Natural killer cell treated with Interleukin-12 subunit alpha and Interleukin-12 subunit beta and Interleukin-15 and Interleukin-18, amount 100 ng/mL, for 72 hours (primary cell): ENCODE data around the gene FAM3D. TPM values are rescaled to one million over a fixed set of nuclear protein-coding genes. Genes with fewer than 3 reads are reported as not detected.
"Not testable (repeated sequence)": the region's sequence is repeated elsewhere in the genome, so short reads cannot be mapped to it uniquely, and the experiment has no call there.

ENCODE experiments used
- ATAC-seq, 2 donors: fragments of 150-1000 bp; cut with Tn5 transposase in 1 of 2; sonication (Bioruptor Pico), chemical (Tn5 transposase) in 1 of 2; 2 replicates each; pipeline ENCODE4 v1.10.0; 2021
- DNase-seq: peaks from one replicate; pipeline ENCODE4 v3.0.0; 2022; ENCODE audit warnings: low spot score
- H3K27ac Mint-ChIP-seq, 2 donors: 1 replicate in 1 of 2; 2 replicates in 1 of 2; pipeline ENCODE4 v1.8.0; 2022; ENCODE audit warnings: mixed read lengths in 2 of 2, mild to moderate bottlenecking in 1 of 2, moderate library complexity in 1 of 2
- H3K27me3 Mint-ChIP-seq, 2 donors: 1 replicate in 1 of 2; 2 replicates in 1 of 2; pipeline ENCODE4 v1.8.0; 2022; ENCODE audit warnings: mixed read lengths in 2 of 2
- H3K36me3 Mint-ChIP-seq: one replicate; pipeline ENCODE4 v1.8.0; 2022; ENCODE audit warnings: mixed read lengths
- H3K4me1 Mint-ChIP-seq, 2 donors: 1 replicate in 1 of 2; 2 replicates in 1 of 2; pipeline ENCODE4 v1.8.0; 2022; ENCODE audit warnings: low read depth in 2 of 2, mixed read lengths in 2 of 2, mild to moderate bottlenecking in 1 of 2
- H3K4me3 Mint-ChIP-seq: one replicate; pipeline ENCODE4 v1.8.0; 2022; ENCODE audit warnings: mixed read lengths
- H3K9me3 Mint-ChIP-seq: 2 replicates; pipeline ENCODE4 v1.8.0; 2022; ENCODE audit warnings: mixed read lengths
- total RNA-seq, 2 donors: library from RNA; stranded (reverse); gene quantifications; one replicate each; pipeline ENCODE4 v1.2.3, GENCODE V29; 2022

FAM3D gene
- total RNA-seq, 2 donors from 2014 or later, result not detected

DNA sequence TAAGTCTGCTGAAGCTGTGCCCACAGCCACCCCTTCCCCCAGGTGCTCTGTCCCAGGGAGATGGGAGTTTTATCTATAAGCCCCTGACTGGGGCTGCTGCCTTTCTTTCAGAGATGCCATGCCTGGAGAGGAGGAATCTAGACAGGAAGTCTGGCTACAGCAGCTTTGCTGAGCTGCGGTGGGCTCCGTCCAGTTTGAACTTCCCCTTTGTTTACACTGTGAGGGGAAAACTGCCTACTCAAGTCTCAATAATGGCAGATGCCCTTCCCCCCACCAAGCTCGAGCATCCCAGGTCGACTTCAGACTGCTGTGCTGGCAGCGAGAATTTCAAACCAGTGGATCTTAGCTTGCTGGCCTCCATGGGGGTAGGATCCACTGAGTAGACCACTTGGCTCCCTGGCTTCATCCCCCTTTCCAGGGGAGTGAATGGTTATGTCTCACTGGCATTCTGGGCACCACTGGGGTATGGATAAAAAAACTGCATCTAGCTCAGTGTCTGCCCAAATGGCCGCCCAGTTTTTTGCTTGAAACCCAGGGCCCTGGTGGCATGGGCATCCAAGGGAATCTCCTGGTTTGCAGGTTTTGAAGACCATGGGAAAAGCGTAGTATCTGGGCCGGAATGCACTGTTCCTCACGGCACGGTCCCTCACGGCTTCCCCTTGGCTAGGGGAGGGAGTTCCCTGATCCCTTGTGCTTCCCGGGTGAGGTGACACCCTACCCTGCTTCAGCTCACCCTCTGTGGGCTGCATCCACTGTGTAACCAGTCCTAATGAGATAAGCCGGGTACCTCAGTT lies 11.8 kb upstream of the FAM3D start:
- H3K27me3 Mint-ChIP-seq, result peaks cover 11 to 27% of the 10 kb centered on the region in 2 donors
- not testable (repeated sequence) for H3K4me3 Mint-ChIP-seq, DNase-seq, H3K4me1 Mint-ChIP-seq, H3K36me3 Mint-ChIP-seq, ATAC-seq, H3K9me3 Mint-ChIP-seq, H3K27ac Mint-ChIP-seq

DNA sequence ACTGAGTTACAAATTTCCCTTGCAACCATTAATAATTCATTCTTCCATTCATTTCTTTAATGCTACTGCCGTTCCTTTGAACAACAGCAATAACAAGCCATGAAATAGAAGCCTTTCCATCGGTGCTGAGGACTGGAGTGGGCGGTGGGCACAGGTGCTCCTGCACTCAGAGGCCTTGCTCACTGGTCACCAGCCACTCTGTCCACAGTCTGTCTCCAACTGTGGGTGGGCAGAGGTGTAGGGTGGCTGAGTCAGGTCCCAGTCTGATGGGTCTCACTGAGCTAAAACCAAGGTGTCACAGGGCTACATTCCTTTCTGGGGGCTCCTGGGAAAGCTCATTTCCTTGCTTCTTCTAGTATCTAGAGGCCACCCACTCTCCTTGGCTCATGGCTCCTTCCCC lies 6.3 kb upstream of the FAM3D start:
- no peak overlapping the region for H3K4me3 Mint-ChIP-seq
- DNase-seq, result no peak
- no peaks in the 10 kb centered on the region for H3K9me3 Mint-ChIP-seq
- peaks cover 0 to 2% of the 10 kb centered on the region in 2 donors for H3K4me1 Mint-ChIP-seq
- peaks cover 11 to 22% of the 10 kb centered on the region in 2 donors for H3K27me3 Mint-ChIP-seq
- no peak overlapping the region for H3K27ac Mint-ChIP-seq
- no peaks in the 10 kb centered on the region for H3K36me3 Mint-ChIP-seq
- no peak for ATAC-seq

DNA sequence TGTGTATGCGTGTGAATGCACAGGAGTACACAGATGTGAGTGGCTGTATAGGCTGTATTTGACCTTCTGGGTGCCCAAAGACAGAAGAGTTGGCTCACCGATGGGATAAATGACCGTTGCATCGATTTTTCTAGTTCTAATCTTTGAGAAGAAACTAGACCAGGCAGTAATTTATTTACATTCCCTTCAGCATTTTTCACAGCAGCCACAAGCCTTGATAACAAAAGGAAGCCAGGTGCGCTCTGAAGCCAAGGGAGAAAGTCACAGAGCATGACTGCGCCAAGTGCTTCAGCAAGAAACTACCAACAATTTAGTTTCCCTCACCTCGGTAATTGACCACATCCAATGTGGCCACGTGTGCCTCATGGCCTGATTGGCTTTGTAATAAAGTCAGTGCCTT lies 5.9 kb upstream of the FAM3D start:
- DNase-seq (no peak), ATAC-seq (no peak)
- peaks cover 8 to 19% of the 10 kb centered on the region in 2 donors for H3K27me3 Mint-ChIP-seq
- no peak overlapping the region for H3K4me3 Mint-ChIP-seq
- peaks cover 0 to 2% of the 10 kb centered on the region in 2 donors for H3K4me1 Mint-ChIP-seq
- H3K27ac Mint-ChIP-seq, result no peak overlapping the region
- H3K36me3 Mint-ChIP-seq, result no peaks in the 10 kb centered on the region
- H3K9me3 Mint-ChIP-seq, result no peaks in the 10 kb centered on the region

DNA sequence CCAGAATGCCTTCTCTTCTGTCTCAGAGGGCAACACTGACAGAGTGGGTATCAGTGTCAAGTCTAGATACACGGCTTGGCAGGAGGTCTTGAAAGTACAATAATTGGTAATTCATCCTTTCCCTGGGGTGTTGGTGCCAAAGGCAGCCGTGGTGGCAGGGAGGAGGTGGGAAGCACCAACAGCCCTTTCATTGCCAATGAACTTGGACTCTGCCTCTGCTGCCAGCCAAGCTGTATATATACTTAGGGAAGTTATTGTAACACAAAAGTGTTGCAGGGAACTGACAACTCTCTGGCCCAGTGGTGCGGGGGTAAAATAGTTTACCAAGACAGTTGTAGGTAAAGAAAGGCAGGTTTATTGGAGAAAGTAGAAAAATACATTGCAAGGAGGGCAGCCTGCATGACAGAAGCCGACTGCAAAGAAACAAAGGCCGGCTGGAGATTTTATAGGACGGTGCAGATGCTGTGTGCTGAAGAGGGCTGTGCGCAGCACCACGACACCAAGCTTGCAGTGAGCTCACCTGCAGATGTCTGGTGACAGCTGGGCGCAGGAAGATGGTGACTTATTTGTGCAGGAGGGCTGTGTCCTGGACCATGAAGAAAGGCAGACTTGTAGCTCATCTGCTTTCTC lies 4.0 kb upstream of the FAM3D start:
- Mint-ChIP-seq H3K36me3 (no peaks in the 10 kb centered on the region), H3K4me1 (peaks cover 0 to 2% of the 10 kb centered on the region in 2 donors), H3K27ac (no peak overlapping the region), H3K4me3 (no peak overlapping the region), H3K27me3 (peaks cover 3 to 7% of the 10 kb centered on the region in 2 donors), H3K9me3 (no peaks in the 10 kb centered on the region)
- DNase-seq (peak; percentile 37), ATAC-seq (no peak)

DNA sequence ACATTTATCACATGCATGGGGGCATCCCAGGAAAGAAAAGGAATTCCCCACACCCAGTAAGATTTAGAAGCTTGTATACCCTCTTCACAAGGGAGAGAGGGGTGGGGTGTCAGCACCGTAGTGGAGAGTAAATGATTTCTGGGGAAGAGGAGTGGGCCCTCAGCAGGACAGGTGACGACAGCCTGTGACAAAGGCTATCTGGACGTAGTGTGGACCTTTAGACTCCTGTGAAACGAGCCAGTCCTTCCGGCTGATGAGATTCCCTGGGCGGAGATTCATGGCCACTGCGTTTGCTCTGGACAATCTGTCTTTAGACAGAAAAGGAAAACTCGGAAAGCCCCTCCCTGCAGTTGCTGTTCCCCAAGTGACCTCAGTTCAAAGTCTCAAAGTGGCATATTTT lies 1.7 kb upstream of the FAM3D start:
- DNase-seq (peak; percentile 18), ATAC-seq (no peak)
- Mint-ChIP-seq H3K9me3 (no peaks in the 10 kb centered on the region), H3K4me3 (no peak overlapping the region), H3K36me3 (no peaks in the 10 kb centered on the region), H3K27me3 (peaks cover 9 to 12% of the 10 kb centered on the region in 2 donors), H3K4me1 (no peaks in the 10 kb centered on the region), H3K27ac (no peak overlapping the region)

DNA sequence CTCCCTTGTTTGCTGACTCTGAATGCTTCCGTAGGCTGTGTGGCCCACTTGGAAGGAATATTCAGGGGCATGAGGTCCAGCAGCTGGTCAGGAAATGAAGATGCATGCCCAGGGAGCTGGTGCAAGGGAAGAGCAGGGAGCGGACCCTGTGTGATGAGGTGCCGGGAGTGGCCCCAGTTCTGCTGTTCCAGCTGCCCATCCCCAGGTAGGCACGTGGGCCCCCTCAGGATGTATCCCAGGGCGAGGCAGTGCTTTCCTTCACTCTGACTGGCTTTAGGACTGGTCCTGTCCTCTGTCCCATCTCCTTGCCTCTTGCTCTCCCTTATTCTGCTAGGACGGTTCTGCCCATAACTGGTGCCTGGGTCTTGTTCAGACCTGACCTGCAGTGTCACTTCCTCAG lies 1.1 kb upstream of the FAM3D start:
- Mint-ChIP-seq H3K36me3 (no peaks in the 10 kb centered on the region), H3K27ac (no peak overlapping the region), H3K27me3 (peaks cover 9 to 12% of the 10 kb centered on the region in 2 donors), H3K9me3 (no peaks in the 10 kb centered on the region), H3K4me1 (no peaks in the 10 kb centered on the region), H3K4me3 (no peak overlapping the region)
- ATAC-seq (no peak), DNase-seq (peak; percentile 51)

DNA sequence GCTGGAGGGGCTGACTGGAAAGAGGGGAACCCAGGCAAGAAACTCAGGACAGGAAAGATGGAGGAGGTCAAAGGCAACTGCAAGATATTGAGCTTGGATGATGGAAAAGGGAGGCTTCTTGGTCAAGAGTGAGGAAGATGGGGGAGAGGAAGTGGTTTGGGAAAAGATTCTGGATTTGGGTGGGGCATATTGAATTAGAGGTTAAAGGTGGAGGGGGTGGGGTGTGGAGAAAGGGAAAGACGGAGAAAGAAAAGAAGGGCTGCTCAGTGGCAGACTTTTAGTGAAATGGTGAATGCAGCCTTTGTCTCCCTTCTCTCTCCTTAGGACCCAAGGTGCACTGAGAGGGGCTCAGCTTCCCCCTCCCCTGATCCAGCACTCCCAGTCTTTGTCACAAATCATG lies 655 bp upstream of the FAM3D start:
- peaks cover 9 to 12% of the 10 kb centered on the region in 2 donors for H3K27me3 Mint-ChIP-seq

DNA sequence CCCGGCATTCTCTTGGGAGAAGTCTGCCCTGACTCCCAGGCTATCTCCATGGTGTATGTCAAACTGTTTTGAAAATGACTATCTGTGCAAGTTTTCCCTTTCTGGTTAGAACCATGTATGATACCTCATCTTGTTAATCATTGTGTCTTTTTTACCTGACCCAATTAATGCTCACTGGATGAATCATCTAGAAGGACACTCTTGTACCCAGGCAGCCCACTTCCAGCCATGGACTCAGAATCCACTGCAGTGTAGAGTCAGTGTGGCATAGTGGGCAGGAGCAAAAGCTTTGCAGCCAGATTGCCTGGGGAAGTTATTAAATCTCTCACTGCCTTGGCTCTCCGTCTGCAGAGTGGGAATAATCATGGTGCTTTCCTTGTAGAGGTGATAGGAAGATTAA lies 1.2 kb downstream of the FAM3D start:
- no peak for DNase-seq
- H3K4me1 Mint-ChIP-seq, result no peaks in the 10 kb centered on the region
- ATAC-seq, result no peak
- no peak overlapping the region for H3K4me3 Mint-ChIP-seq
- no peaks in the 10 kb centered on the region for H3K9me3 Mint-ChIP-seq
- H3K36me3 Mint-ChIP-seq, result no peaks in the 10 kb centered on the region
- H3K27me3 Mint-ChIP-seq, result peaks cover 9 to 12% of the 10 kb centered on the region in 2 donors
- H3K27ac Mint-ChIP-seq, result no peak overlapping the region

More for the DNA sequence above, 655 bp upstream of the FAM3D start:
- DNase-seq, result no peak
- Mint-ChIP-seq H3K4me1 (no peaks in the 10 kb centered on the region), H3K27ac (no peak overlapping the region), H3K4me3 (no peak overlapping the region), H3K36me3 (no peaks in the 10 kb centered on the region), H3K9me3 (no peaks in the 10 kb centered on the region)
- ATAC-seq, result no peak

DNA sequence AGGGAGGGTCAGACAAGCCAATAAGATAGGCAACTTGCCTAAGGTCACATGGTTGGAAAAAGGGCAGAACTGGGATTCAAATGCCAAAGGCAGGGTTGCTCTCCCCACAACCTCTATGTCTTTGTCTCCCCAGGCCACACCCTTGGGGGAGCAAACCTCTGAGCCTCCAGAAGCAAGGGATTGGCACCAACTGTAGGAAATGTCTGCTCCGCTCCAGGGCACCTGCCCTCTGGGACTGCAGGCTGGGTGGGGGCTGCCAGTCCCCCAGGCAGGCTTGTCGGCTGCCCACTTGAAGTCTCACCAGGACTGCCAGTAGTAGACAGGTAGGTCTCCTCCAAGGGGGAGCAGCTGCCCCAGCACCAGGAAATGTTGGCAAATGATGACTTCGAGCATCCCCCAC lies 2.0 kb downstream of the FAM3D start:
- Mint-ChIP-seq H3K36me3 (no peaks in the 10 kb centered on the region), H3K4me1 (no peaks in the 10 kb centered on the region), H3K4me3 (no peak overlapping the region), H3K27me3 (peaks cover 9 to 12% of the 10 kb centered on the region in 2 donors), H3K9me3 (no peaks in the 10 kb centered on the region), H3K27ac (no peak overlapping the region)
- ATAC-seq (no peak), DNase-seq (peak; percentile 15)

DNA sequence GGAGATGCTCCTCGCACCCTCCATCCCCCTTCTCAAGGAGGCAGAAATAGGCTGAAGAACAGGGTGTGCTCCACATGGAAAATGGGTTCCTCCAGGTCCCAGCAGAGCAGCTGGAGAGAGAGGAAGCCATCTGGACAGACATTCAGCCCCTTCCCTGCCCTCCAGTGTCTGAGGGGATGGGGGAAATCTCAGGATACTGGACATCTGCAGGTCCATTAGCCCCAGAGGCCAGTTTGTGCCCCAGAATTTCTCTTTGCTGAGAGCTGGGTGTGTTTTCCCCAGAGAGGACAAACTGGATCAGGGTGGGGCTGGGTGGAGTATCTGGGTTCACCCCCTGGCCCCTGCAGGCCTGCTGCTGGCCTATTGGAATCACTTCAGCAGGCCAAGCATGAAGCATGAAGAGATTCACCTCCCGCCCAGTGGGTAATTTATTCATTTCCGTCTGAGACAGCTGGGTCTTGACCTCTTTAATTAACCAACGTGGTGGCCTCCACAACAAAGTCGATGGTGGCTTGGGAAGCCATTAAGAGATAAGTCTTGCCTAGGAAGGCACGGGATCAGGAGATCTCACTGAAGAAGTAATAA lies 4.6 kb downstream of the FAM3D start:
- no peak overlapping the region for H3K4me3 Mint-ChIP-seq
- ATAC-seq, result no peak
- H3K27me3 Mint-ChIP-seq, result peaks cover 6 to 11% of the 10 kb centered on the region in 2 donors
- H3K27ac Mint-ChIP-seq, result no peak overlapping the region
- peak; percentile 25 for DNase-seq
- no peaks in the 10 kb centered on the region for H3K9me3 Mint-ChIP-seq
- H3K4me1 Mint-ChIP-seq, result no peaks in the 10 kb centered on the region
- H3K36me3 Mint-ChIP-seq, result no peaks in the 10 kb centered on the region

DNA sequence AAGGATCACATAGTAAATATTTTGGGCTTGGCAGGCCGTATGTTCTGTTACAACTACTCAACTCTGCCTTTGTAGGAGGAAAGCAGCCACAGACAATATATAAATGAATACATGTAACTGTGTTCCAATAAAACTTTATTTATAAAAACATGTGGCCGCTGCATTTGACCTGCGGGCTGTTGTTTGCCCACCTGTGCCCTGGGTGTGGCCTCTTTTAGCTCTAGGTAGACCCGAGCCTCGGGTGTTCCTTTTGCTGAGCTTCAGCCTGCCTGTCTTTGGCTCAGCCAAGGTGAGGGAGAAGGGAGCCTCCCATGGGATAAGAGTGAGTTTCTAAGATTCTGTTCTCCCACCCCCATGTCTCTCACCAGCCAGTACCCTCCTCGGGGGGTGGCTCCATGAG lies 5.6 kb downstream of the FAM3D start:
- no peaks in the 10 kb centered on the region for H3K4me1 Mint-ChIP-seq
- H3K9me3 Mint-ChIP-seq, result no peaks in the 10 kb centered on the region
- H3K36me3 Mint-ChIP-seq, result no peaks in the 10 kb centered on the region
- DNase-seq (peak; percentile 39), ATAC-seq (no peak)
- H3K4me3 Mint-ChIP-seq, result no peak overlapping the region
- H3K27me3 Mint-ChIP-seq, result peaks cover 6 to 20% of the 10 kb centered on the region in 2 donors
- H3K27ac Mint-ChIP-seq, result no peak overlapping the region

DNA sequence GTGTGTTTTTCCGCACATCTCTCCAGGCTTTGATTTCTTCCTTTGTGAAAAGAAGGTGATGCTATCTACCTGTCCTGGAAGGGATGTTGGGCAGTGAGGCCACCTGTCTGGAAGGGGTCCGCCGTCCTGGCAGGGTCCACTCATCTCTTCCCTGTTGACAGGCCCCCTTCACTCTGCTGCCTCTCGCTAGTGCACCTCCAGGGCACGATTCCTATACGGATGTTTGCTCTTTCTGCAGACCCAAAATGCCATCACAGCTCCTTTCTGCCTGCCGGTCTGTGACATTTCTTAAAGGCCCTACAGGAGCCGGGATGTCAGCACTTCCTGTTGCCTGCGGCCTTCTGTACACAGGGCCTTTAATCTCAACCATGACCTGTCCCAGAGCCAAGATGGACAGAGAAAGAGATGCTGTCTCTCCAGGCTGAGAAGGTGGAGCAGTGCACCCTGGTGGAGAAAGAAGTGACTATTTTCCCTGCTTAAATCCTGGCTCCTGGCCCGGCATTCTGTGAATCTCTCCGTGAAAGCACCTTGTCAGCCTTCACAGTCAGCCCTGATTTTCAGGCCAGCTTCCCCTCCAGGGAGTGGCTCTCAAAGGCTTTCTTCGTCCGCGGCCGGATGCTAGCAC lies 7.4 kb downstream of the FAM3D start:
- Mint-ChIP-seq H3K4me3 (no peak overlapping the region), H3K27ac (no peak overlapping the region), H3K4me1 (no peaks in the 10 kb centered on the region), H3K27me3 (peaks cover 5 to 16% of the 10 kb centered on the region in 2 donors), H3K36me3 (no peaks in the 10 kb centered on the region), H3K9me3 (no peaks in the 10 kb centered on the region)
- no peak for ATAC-seq
- DNase-seq, result no peak

DNA sequence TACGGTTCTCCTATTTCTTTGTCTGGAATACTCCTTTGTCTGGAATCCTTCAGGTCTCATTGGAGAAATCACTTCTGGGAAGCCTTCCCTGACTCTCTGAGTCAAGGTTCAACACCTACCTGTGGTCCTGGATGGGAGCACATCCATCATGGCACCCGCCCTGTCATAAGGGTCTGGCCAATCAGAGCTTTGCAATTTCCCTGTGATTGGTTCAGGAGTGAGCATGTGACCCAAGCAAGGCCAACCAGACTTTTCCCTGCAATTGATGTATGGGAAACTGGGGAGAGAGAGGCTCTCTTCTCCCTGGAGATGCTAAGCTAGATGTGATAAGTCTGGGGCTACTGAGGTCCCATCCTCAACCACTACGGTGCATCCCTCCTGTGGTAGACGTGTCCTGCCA lies 8.1 kb downstream of the FAM3D start:
- no peaks in the 10 kb centered on the region for H3K36me3 Mint-ChIP-seq
- H3K27me3 Mint-ChIP-seq, result peaks cover 5 to 16% of the 10 kb centered on the region in 2 donors
- H3K4me1 Mint-ChIP-seq, result no peaks in the 10 kb centered on the region
- ATAC-seq (no peak), DNase-seq (no peak)
- H3K9me3 Mint-ChIP-seq, result no peaks in the 10 kb centered on the region
- H3K4me3 Mint-ChIP-seq, result no peak overlapping the region
- no peak overlapping the region for H3K27ac Mint-ChIP-seq
